Heart left ventricle (tissue), 13 donors: ENCODE measurements around the gene RAB11FIP4.

Experiments used
- POLR2A ChIP-seq, 2 donors: fragments of 450-650 bp; IDR thresholded peaks; one replicate each; pipeline ENCODE4 v1.6.1; 2017; ENCODE audit warnings: antibody characterized with exemption in 2 of 2, mild to moderate bottlenecking in 2 of 2, moderate library complexity in 2 of 2
- TF ChIP-seq, protein P1 (sequence below), 12 donors: fragments of 200-600 bp; sonication (generic) in 4 of 12; IDR thresholded peaks; one replicate each; pipeline versions ENCODE4 v1.5.0 to v1.8.0; 2018 to 2022; ENCODE audit warnings: antibody characterized with exemption in 12 of 12, mild to moderate bottlenecking in 5 of 12
- donor health status: ischemic (EF 13 %, LVEDD 7.1; RV severe dilation, severe dysfunction).
- donor health status: DM: no; HTN: yes; CAD: no.
- donor health status: DM: no; HTN: no; CAD: no.
- donor health status: ischemic (EF 25% LVEDD 6.9; RV normal size, moderate dysfunction).
- donor health status: ischemic (EF 25% LVEDD 5.7; RV mildly dilated, moderate dysfunction).
- donor health status: ischemic (EF 35%, LVEDD 5.7; RV mildly dilated, moderate dysfunction).
- donor health status: nonischemic (EF 11% LVEDD 7.7; RV severe dilation, severe dysfunction).
- donor health status: DM: yes; HTN: yes; CAD: no.
- donor health status: PGD.
- donor health status: ischemic (EF 29% LVEDD 5.4; RV normal size, mild dysfunction).
- donor health status: nonischemic (EF 23%, LVEDD 6.1; RV moderate dilation, normal function).

DNA sequence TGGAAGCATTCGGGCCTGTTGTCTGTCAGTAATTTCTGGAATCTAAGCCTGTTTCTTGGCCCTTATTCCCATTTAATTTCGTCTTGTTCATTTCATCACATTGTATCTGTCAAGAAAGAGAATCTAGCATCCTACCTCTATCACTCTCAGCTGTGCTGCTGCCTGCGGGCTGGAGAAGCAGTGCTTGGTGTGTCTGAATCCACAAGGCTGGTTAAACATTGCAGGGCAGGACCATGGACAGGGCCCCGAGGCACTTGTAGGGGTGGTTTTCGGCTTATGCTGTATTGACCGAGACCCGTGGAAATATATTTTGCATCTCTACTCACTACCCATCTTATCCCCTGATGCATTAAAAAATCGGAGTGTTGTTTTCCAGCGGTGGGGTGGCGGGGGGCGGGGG is 3.1 kb downstream of the RAB11FIP4 start:
- TF ChIP-seq, protein P1, sequence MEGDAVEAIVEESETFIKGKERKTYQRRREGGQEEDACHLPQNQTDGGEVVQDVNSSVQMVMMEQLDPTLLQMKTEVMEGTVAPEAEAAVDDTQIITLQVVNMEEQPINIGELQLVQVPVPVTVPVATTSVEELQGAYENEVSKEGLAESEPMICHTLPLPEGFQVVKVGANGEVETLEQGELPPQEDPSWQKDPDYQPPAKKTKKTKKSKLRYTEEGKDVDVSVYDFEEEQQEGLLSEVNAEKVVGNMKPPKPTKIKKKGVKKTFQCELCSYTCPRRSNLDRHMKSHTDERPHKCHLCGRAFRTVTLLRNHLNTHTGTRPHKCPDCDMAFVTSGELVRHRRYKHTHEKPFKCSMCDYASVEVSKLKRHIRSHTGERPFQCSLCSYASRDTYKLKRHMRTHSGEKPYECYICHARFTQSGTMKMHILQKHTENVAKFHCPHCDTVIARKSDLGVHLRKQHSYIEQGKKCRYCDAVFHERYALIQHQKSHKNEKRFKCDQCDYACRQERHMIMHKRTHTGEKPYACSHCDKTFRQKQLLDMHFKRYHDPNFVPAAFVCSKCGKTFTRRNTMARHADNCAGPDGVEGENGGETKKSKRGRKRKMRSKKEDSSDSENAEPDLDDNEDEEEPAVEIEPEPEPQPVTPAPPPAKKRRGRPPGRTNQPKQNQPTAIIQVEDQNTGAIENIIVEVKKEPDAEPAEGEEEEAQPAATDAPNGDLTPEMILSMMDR (IDR thresholded peaks at IDR 0.05) = no peak
- TF ChIP-seq POLR2A (IDR thresholded peaks at IDR 0.05) = no peak
